Measurements from ENCODE around the gene FICD. TPM values are rescaled to one million over a fixed set of nuclear protein-coding genes. Genes with fewer than 3 reads are reported as not detected.
A peak's percentile ranks its signal among the peaks of the same experiment; 100 is the strongest.

The FICD gene
- polyA plus RNA-seq, 2 of the 4 experiments (the other 2 are of a cell fraction), result 1.7 to 2.5 TPM

DNA sequence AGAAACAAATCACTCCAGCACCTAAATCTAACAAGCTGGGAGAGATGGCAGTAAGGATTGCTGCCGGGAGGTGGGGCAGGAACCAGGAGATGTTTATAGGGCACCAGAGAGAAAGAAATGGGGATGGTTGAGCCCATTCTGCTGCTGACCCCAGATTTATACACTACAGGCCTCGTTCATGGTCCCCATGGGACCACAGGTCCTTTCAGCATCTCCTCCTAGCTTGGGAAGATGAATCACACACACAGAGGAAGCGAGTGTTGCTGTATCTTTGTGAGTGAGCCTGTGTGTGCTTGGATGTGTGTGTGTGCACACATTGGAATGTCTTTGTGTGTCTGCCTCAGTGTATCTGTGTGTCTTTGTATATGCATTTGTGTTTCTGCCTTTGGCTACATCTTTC is 49.7 kb upstream of the FICD start:
- no peak overlapping the region for H3K4me2 ChIP-seq
- no peak for TF ChIP-seq HOXB13 (CRISPR knock-in tag; IDR thresholded peaks at IDR 0.05; ENCODE audit: low read depth)
- TF ChIP-seq, protein P1, sequence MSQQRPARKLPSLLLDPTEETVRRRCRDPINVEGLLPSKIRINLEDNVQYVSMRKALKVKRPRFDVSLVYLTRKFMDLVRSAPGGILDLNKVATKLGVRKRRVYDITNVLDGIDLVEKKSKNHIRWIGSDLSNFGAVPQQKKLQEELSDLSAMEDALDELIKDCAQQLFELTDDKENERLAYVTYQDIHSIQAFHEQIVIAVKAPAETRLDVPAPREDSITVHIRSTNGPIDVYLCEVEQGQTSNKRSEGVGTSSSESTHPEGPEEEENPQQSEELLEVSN (IDR thresholded peaks at IDR 0.05; ENCODE audit: borderline replicate concordance, low read depth), result no peak
- no peak for TF ChIP-seq ZSCAN20 (CRISPR knock-in tag; IDR thresholded peaks at IDR 0.05)
- TF ChIP-seq, protein P2, sequence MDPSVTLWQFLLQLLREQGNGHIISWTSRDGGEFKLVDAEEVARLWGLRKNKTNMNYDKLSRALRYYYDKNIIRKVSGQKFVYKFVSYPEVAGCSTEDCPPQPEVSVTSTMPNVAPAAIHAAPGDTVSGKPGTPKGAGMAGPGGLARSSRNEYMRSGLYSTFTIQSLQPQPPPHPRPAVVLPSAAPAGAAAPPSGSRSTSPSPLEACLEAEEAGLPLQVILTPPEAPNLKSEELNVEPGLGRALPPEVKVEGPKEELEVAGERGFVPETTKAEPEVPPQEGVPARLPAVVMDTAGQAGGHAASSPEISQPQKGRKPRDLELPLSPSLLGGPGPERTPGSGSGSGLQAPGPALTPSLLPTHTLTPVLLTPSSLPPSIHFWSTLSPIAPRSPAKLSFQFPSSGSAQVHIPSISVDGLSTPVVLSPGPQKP (IDR thresholded peaks at IDR 0.05; ENCODE audit: low read depth, low read length), result no peak
- no peak for FAIRE-seq
- H3K4me1 ChIP-seq, result no peaks in the 10 kb centered on the region
- H3K27ac ChIP-seq, result no peak overlapping the region
- CTCF ChIA-PET, result interaction anchor here (0.8 kb wide), 1 partner anchor 13 kb away, joined by 3 read pairs; no protein-coding TSS in a partner anchor
- H3K4me3 ChIP-seq, result no peak overlapping the region
- WGBS (ENCODE audit: missing lambda C conversion rate), result 30% methylated on average over 3 of the region's 3 CpGs
- ATAC-seq, result no peak
- H3K9me3 ChIP-seq, result no peaks in the 10 kb centered on the region
- no peak for DNase-seq (ENCODE audit: low read depth in 1 of 2, low spot score in 1 of 2)
- POLR2A ChIA-PET, result no interaction called here

DNA sequence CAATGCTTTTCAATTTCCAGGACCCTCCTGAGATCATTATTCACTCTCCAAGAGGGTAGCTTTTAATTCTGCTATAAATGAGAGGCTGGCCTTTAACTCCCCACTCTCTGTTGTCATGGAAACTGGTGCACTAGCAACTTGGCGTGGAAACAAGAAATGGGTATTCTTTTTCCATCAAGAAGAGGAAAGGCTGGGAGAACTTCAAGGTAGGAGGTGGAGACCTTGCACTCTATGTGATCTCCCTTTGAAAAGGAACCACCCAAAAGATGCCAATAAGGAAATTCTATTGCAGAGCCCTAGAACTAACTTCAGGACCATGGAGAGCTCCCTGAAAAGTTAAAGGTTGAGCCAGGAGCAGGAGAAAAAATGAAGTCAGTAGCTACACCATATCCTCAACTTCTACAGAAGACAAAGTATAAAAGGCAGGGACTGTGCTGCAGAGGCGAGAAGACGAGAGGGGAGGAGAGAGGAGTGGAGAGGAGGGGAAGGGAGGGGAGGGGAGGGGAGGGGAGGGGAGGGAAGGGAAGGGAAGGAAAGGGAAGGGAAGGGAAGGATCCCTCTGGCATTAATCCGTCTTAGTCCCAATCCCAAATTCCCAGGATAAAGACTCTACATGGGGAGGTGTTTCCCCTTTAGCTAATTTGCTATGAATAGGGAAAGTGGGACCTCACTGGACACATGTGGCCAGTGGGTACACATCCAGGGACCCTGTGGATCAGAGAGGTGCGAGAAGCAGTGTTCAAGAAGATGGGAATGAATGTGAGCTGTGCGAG is 46.7 kb upstream of the FICD start:
- CTCF ChIA-PET, result interaction anchor here (0.6 to 2.3 kb wide), 5 partner anchors 10 to 549 kb away, joined by 3 to 7 read pairs (median 3); no protein-coding TSS in a partner anchor
- no peak overlapping the region for H3K27ac ChIP-seq
- no peak for TF ChIP-seq MAFK (IDR thresholded peaks at IDR 0.05; ENCODE audit: partially characterized antibody)
- TF ChIP-seq RARB (CRISPR knock-in tag; IDR thresholded peaks at IDR 0.05), result no peak
- TF ChIP-seq CHD4 (IDR thresholded peaks at IDR 0.05; ENCODE audit: borderline replicate concordance), result no peak
- TF ChIP-seq TFCP2L1 (CRISPR knock-in tag; IDR thresholded peaks at IDR 0.05), result no peak
- no peak for TF ChIP-seq TP53 (CRISPR knock-in tag; IDR thresholded peaks at IDR 0.05)
- TF ChIP-seq, protein P3, sequence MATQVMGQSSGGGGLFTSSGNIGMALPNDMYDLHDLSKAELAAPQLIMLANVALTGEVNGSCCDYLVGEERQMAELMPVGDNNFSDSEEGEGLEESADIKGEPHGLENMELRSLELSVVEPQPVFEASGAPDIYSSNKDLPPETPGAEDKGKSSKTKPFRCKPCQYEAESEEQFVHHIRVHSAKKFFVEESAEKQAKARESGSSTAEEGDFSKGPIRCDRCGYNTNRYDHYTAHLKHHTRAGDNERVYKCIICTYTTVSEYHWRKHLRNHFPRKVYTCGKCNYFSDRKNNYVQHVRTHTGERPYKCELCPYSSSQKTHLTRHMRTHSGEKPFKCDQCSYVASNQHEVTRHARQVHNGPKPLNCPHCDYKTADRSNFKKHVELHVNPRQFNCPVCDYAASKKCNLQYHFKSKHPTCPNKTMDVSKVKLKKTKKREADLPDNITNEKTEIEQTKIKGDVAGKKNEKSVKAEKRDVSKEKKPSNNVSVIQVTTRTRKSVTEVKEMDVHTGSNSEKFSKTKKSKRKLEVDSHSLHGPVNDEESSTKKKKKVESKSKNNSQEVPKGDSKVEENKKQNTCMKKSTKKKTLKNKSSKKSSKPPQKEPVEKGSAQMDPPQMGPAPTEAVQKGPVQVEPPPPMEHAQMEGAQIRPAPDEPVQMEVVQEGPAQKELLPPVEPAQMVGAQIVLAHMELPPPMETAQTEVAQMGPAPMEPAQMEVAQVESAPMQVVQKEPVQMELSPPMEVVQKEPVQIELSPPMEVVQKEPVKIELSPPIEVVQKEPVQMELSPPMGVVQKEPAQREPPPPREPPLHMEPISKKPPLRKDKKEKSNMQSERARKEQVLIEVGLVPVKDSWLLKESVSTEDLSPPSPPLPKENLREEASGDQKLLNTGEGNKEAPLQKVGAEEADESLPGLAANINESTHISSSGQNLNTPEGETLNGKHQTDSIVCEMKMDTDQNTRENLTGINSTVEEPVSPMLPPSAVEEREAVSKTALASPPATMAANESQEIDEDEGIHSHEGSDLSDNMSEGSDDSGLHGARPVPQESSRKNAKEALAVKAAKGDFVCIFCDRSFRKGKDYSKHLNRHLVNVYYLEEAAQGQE (IDR thresholded peaks at IDR 0.05), result peak; percentile 94
- TF ChIP-seq, protein P4, sequence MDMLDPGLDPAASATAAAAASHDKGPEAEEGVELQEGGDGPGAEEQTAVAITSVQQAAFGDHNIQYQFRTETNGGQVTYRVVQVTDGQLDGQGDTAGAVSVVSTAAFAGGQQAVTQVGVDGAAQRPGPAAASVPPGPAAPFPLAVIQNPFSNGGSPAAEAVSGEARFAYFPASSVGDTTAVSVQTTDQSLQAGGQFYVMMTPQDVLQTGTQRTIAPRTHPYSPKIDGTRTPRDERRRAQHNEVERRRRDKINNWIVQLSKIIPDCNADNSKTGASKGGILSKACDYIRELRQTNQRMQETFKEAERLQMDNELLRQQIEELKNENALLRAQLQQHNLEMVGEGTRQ (IDR thresholded peaks at IDR 0.05), result no peak
- TF ChIP-seq EHMT2 (IDR thresholded peaks at IDR 0.05; ENCODE audit: low read depth), result peak; percentile 61
- TF ChIP-seq RNF2 (IDR thresholded peaks at IDR 0.05; ENCODE audit: borderline replicate concordance, low read depth), result no peak
- no peak for TF ChIP-seq FOSB (CRISPR knock-in tag; IDR thresholded peaks at IDR 0.05)
- TF ChIP-seq, protein P5, sequence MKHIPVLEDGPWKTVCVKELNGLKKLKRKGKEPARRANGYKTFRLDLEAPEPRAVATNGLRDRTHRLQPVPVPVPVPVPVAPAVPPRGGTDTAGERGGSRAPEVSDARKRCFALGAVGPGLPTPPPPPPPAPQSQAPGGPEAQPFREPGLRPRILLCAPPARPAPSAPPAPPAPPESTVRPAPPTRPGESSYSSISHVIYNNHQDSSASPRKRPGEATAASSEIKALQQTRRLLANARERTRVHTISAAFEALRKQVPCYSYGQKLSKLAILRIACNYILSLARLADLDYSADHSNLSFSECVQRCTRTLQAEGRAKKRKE (CRISPR knock-in tag; IDR thresholded peaks at IDR 0.05; ENCODE audit: low read depth), result no peak
- TF ChIP-seq HOXB13 (CRISPR knock-in tag; IDR thresholded peaks at IDR 0.05; ENCODE audit: low read depth), result no peak
- TF ChIP-seq RFX5 (IDR thresholded peaks at IDR 0.05), result no peak
- H3K9me3 ChIP-seq, result no peaks in the 10 kb centered on the region
- no peak overlapping the region for H3K4me2 ChIP-seq
- DNase-seq (ENCODE audit: low read depth in 1 of 2, low spot score in 1 of 2) (peak in 1 of 2 experiments; percentile 27), FAIRE-seq (no peak), ATAC-seq (no peak)
- H3K4me3 ChIP-seq, result no peak overlapping the region
- 4% methylated on average over 6 of the region's 6 CpGs for WGBS (ENCODE audit: missing lambda C conversion rate)
- H3K4me1 ChIP-seq, result no peaks in the 10 kb centered on the region
- POLR2A ChIA-PET, result no interaction called here

Data from A549 (cell line).